A673 (cell line): Measurements from ENCODE around the gene ZNF394.

Experiments used
- EZH2 ChIP-seq: fragments of 200-600 bp; sonication (generic); IDR thresholded peaks from 2 replicates; pipeline ENCODE4 v1.6.1; 2017; ENCODE audit warnings: borderline replicate concordance, low read depth, mild to moderate bottlenecking, mixed read lengths, antibody characterized with exemption, low read length; ENCODE audit not compliant: poor library complexity, severe bottlenecking
- TF ChIP-seq, protein P1 (sequence below): fragments of 300-800, 200-600 bp; sonication (generic); conservative IDR thresholded peaks from 2 replicates; pipeline ENCODE4 v1.5.1; 2017; ENCODE audit warnings: low read depth, mild to moderate bottlenecking, antibody characterized with exemption, low read length, moderate library complexity, mixed read lengths

DNA sequence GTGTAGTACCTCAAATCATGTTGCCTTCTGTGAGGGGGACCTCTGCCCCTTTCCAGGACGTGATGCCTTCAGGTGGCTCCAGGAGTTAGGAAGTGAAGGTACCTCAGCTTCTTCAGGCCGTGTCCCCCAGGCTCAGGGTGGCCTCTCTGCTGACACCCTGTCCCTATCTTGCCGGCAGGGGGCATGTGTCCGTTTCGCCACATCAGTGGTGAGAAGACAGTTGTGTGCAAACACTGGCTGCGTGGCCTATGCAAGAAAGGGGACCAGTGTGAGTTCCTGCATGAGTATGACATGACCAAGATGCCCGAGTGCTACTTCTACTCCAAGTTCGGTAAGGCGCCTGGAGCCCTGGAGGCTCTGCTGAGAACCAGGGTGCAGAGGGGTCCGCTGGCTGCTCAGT is 52.1 kb downstream of the ZNF394 start:
- TF ChIP-seq, protein P1, sequence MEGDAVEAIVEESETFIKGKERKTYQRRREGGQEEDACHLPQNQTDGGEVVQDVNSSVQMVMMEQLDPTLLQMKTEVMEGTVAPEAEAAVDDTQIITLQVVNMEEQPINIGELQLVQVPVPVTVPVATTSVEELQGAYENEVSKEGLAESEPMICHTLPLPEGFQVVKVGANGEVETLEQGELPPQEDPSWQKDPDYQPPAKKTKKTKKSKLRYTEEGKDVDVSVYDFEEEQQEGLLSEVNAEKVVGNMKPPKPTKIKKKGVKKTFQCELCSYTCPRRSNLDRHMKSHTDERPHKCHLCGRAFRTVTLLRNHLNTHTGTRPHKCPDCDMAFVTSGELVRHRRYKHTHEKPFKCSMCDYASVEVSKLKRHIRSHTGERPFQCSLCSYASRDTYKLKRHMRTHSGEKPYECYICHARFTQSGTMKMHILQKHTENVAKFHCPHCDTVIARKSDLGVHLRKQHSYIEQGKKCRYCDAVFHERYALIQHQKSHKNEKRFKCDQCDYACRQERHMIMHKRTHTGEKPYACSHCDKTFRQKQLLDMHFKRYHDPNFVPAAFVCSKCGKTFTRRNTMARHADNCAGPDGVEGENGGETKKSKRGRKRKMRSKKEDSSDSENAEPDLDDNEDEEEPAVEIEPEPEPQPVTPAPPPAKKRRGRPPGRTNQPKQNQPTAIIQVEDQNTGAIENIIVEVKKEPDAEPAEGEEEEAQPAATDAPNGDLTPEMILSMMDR = no peak
- TF ChIP-seq EZH2 = no peak
